ENCODE measurements around the gene FPR2. TPM values are rescaled to one million over a fixed set of nuclear protein-coding genes. Genes with fewer than 3 reads are reported as not detected.

FPR2 gene
- total and polyA plus RNA-seq, 2 donors (not counting 1 experiment from before 2014, with no cell fraction given) = not detected

- intact Hi-C loops (cut with micrococcal nuclease) = no loop called here
- H3K27me3 Mint-ChIP-seq = peaks cover 49% of the 10 kb centered on the region
- CTCF ChIA-PET = interaction anchor here (1.0 to 1.2 kb wide), 2 partner anchors 122 to 458 kb away, joined by 3 read pairs; no protein-coding TSS in a partner anchor
These were observed 18.7 kb downstream of the FPR2 start for GRCh38 chr19:51779703-51780102.

GRCh38 chr19:51780270-51780669 lies 19.3 kb downstream of the FPR2 start:
- Histone ChIP-seq H3K9ac (ENCODE audit: low read length) (no peak overlapping the region), H3K4me2 (replicated peaks; ENCODE audit: low read depth, low read length, poor library complexity, severe bottlenecking) (no peak overlapping the region), H3K36me3 (replicated peaks in 1 of 2; ENCODE audit: control extremely low read depth in 1 of 2, control insufficient read depth in 1 of 2, extremely low read depth in 1 of 2, insufficient read depth in 2 of 2, low read length in 1 of 2) (no peaks in the 10 kb centered on the region), H4K20me1 (ENCODE audit: control insufficient read depth, insufficient read depth, low read length, poor library complexity, severe bottlenecking) (no peaks in the 10 kb centered on the region), H3K4me3 (ENCODE audit: control extremely low read depth in 1 of 5, extremely low read depth in 1 of 5, insufficient read depth in 1 of 5, low read depth in 2 of 5, low read length in 4 of 5) (no peak overlapping the region), H3K27me3 (replicated peaks in 1 of 4; ENCODE audit: control extremely low read depth in 1 of 4, control insufficient read depth in 3 of 4, insufficient read depth in 4 of 4, low read length in 3 of 4) (peaks cover 0 to 9% (median 3%) of the 10 kb centered on the region in 4 experiments), H3K4me1 (ENCODE audit: control insufficient read depth in 2 of 2, insufficient read depth in 2 of 2, low read length in 2 of 2) (peaks cover 0 to 6% of the 10 kb centered on the region in 2 donors), H3K27ac (ENCODE audit: low read length in 2 of 2) (no peak overlapping the region), H3K79me2 (ENCODE audit: control insufficient read depth, insufficient read depth, low read length) (no peaks in the 10 kb centered on the region), H2AFZ (ENCODE audit: insufficient read depth, low read depth, low read length, poor library complexity, severe bottlenecking) (no peak overlapping the region), H3K9me3 (ENCODE audit: control extremely low read depth in 1 of 3, control insufficient read depth in 2 of 3, insufficient read depth in 1 of 3, low read length in 2 of 3) (peaks cover 0 to 3% (median 0%) of the 10 kb centered on the region in 3 donors)
- no peak for TF ChIP-seq EZH2 (IDR thresholded peaks at IDR 0.05; ENCODE audit: borderline replicate concordance, insufficient read depth, low read depth, low read length, poor library complexity, severe bottlenecking)
- no peak for TF ChIP-seq CTCF (IDR thresholded peaks at IDR 0.05)
- H3K9me3 Mint-ChIP-seq (ENCODE audit: insufficient read depth) = no peaks in the 10 kb centered on the region
- no CpG with 5 or more reads among the region's 2 CpGs for WGBS (ENCODE audit: insufficient coverage)
- ATAC-seq (ENCODE audit: low read depth) (no peak), DNase-seq (no peak)
- ChIA-PET CTCF (interaction anchor here (1.2 kb wide), 1 partner anchor 123 kb away, joined by 3 read pairs; no protein-coding TSS in a partner anchor), POLR2A (no interaction called here)
- H3K4me3 Mint-ChIP-seq = no peak overlapping the region
- intact Hi-C loops (cut with micrococcal nuclease) = no loop called here
- H3K27ac Mint-ChIP-seq = no peak overlapping the region
- H3K27me3 Mint-ChIP-seq = peaks cover 44% of the 10 kb centered on the region
- peaks cover 2% of the 10 kb centered on the region for H3K4me1 Mint-ChIP-seq

More at GRCh38 chr19:51779703-51780102, 18.7 kb downstream of the FPR2 start:
- Histone ChIP-seq H3K36me3 (replicated peaks in 1 of 2; ENCODE audit: control extremely low read depth in 1 of 2, control insufficient read depth in 1 of 2, extremely low read depth in 1 of 2, insufficient read depth in 2 of 2, low read length in 1 of 2) (no peaks in the 10 kb centered on the region), H3K4me1 (ENCODE audit: control insufficient read depth in 2 of 2, insufficient read depth in 2 of 2, low read length in 2 of 2) (peaks cover 0 to 6% of the 10 kb centered on the region in 2 donors), H2AFZ (ENCODE audit: insufficient read depth, low read depth, low read length, poor library complexity, severe bottlenecking) (no peak overlapping the region), H4K20me1 (ENCODE audit: control insufficient read depth, insufficient read depth, low read length, poor library complexity, severe bottlenecking) (no peaks in the 10 kb centered on the region), H3K79me2 (ENCODE audit: control insufficient read depth, insufficient read depth, low read length) (no peaks in the 10 kb centered on the region), H3K4me2 (replicated peaks; ENCODE audit: low read depth, low read length, poor library complexity, severe bottlenecking) (no peak overlapping the region), H3K27ac (ENCODE audit: low read length in 2 of 2) (no peak overlapping the region), H3K9ac (ENCODE audit: low read length) (no peak overlapping the region), H3K4me3 (ENCODE audit: control extremely low read depth in 1 of 5, extremely low read depth in 1 of 5, insufficient read depth in 1 of 5, low read depth in 2 of 5, low read length in 4 of 5) (no peak overlapping the region), H3K27me3 (replicated peaks in 1 of 4; ENCODE audit: control extremely low read depth in 1 of 4, control insufficient read depth in 3 of 4, insufficient read depth in 4 of 4, low read length in 3 of 4) (peaks cover 0 to 13% (median 3%) of the 10 kb centered on the region in 4 experiments), H3K9me3 (ENCODE audit: control extremely low read depth in 1 of 3, control insufficient read depth in 2 of 3, insufficient read depth in 1 of 3, low read length in 2 of 3) (peaks cover 0 to 3% (median 0%) of the 10 kb centered on the region in 3 donors)
- Mint-ChIP-seq H3K4me3 (no peak overlapping the region), H3K27ac (no peak overlapping the region), H3K9me3 (ENCODE audit: insufficient read depth) (no peaks in the 10 kb centered on the region), H3K4me1 (peaks cover 2% of the 10 kb centered on the region)
- ATAC-seq (ENCODE audit: low read depth) = no peak
- TF ChIP-seq EZH2 (IDR thresholded peaks at IDR 0.05; ENCODE audit: borderline replicate concordance, insufficient read depth, low read depth, low read length, poor library complexity, severe bottlenecking) (no peak), CTCF (IDR thresholded peaks at IDR 0.05) (no peak)
- no CpG with 5 or more reads among the region's 2 CpGs for WGBS (ENCODE audit: insufficient coverage)
- POLR2A ChIA-PET = no interaction called here
- DNase-seq = no peak
